Stimulated activated CD4-positive, alpha-beta T cell treated with anti-CD3 and anti-CD28 coated beads, Interleukin-1b, Interleukin-23, amount 100 ng/mL, for 4 hours (primary cell): Measurements from ENCODE around the gene ANKH.
"Not testable (repeated sequence)": the region's sequence is repeated elsewhere in the genome, so short reads cannot be mapped to it uniquely, and the experiment has no call there.

Experiments
- DNase-seq, 2 donors: peaks; one replicate each; pipeline ENCODE4 v3.0.0-alpha.2; 2020; ENCODE audit warnings: low read depth in 2 of 2

ANKH gene

DNA sequence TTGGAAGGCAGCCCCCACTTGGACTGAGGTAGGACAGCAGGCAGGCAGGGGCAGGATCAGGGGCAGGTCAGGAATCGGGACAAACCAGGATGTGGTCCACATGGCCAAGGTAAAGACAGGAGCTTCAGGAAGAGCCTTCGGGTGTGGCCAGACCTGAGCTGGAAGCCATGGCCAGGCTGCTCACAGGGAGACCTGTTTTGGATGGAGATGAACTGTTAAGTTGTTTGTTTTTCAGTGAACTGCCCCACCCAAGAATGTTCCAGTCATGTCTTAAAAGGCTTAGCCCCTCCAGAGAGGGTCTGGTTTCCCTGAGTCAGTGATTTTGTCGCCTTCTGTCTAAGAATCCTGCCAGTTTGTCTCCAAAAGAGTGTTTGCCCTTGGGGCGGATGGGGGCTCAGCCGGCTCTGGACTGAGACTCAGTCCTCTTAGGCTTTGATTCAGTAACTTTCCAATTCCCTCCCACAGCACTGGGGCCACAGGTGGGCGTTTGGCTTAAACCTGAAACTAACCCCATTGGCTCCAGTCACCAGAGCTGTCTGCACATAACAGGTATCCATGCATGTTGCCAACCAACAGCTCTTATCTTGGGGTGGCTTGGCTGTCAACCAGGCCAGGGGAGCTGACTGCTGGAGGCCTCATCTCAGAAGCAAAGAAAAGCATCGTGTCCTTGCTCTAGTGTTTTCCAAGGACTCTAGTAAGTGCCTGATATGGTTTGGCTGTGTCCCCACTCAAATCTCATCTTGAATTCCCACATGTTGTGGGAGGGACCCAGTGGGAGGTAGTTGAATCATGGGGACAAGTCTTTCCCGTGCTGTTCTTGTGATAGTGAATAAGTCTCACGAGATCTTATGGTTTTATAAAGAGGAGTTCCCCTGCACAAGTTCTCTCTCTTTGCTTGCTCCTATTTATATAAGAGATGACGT is 11.3 kb upstream of the ANKH start:
- no peak for DNase-seq

DNA sequence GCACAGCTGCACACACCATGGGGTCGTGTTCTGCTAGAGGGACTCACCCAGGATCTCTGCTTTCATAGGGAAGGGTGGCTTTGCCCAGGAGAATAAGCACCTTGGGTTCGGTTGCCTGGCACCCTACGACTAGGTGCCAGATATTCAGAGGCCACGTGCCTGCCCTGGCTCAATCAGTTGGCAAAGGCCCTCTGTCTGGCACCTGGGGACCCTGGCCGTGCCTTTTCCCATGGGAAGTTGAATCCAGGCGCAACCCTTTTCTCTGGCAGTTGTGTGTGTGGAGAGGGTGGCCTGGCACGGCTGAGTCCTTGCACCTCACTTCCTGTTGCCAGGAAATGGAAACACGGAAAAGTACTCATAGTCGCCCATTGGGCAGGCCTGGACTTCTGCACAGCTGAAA is 10.2 kb upstream of the ANKH start:
- DNase-seq, result no peak

DNA sequence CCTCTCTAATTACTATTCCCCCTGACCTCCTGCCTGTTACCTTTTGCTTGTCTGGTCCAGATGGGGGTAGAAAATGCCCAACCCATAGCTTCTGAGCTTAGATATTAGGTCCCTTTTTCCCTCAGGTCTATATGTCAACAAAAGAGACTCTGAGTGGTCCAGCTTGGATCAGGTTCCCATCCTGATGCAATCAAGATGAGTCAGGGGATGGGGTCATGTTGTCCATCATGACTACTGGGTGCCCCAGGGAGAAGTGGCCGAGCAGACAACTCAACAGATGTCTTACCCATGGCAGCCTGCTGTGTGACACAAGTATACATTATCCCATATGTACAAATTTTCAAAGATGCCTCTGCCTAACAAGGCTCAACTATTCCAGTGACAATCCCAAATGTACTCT is 9.1 kb upstream of the ANKH start:
- no peak for DNase-seq

DNA sequence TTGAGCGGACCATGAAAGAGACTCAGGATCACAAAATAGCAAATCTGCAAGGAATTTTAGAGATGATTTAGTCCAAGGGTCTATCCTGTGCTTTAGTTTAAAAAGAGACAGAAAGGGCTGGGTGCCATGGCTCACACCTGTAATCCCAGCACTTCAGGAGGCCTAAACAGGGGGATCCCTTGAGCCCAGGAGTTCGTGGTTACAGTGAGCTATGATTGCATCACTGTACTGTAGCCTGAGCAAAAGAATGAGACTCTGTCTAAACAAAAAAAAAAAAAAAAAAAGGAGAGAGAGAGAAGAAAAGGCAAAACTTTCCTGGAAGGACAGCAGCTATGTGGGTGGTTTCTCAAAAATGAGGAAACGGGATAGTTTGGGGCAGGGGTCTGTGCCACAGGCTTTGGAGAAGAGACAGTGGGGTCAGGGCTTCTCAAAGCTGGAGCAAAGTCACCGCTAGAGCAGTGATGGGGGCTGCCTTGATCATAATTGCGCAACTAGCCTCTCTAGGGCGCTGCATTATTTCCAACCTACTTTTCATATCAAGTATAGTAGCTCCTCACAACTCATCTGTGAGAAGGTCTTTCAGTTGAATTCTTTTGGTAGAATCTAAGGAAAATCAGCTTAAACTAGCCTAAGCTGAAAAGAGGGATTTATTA is 8.5 kb upstream of the ANKH start:
- DNase-seq, result no peak

DNA sequence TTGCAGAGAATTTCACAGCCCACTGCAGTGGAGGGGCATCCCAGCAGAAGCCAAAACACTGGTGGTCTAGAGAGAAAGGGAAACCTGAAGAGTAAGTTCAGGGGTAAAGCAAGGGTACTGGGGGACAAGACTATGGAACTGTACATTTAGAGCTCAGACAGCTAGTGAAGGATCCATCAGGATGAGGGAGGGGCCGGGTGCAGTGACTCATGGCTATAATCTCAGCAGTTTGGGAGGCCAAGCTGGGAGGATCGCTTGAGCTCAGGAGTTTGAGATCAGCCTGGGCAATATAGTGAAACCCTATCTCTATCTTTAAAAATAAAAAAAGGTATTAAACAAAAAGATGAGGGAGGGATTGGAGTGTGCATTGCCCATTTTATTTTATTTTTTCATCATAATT is 7.8 kb upstream of the ANKH start:
- no peak for DNase-seq

DNA sequence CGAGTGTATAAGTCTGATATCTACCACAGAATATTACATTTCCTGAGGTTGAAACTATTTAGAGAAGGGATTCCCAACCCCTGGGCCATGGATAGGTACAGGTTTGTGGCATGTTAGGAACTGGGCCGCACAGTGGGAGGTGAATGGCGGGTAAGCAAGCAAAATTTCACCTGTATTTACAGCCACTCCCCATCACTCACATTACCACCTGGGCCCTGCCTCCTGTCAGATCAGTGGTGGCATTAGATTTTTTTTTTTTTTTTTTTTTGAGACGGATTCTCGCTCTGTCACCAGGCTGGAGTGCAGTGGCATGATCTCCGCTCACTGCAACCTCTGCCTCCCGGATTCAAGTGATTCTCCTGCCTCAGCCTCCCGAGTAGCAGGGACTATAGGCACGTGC is 6.6 kb upstream of the ANKH start:
- not testable (repeated sequence) for DNase-seq

DNA sequence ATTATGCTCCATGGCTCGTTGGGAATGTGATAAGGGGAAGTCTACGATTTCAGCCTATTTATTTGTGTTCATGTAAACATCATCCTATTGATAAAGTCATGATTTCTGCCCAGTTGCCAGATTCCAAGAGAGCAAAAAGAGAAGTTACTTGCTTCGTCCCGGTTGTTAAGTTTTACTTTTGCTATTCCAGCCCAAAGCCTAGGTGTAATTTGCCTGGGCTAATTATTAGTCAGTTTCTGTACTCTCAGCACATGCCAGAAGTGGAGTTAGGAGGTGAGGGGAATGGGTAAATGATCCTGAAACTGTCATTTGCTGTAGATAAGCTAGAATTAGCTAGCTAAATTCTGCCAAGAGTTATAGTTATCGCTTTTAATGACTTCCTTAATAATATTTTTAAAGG is 4.5 kb upstream of the ANKH start:
- DNase-seq, result no peak

DNA sequence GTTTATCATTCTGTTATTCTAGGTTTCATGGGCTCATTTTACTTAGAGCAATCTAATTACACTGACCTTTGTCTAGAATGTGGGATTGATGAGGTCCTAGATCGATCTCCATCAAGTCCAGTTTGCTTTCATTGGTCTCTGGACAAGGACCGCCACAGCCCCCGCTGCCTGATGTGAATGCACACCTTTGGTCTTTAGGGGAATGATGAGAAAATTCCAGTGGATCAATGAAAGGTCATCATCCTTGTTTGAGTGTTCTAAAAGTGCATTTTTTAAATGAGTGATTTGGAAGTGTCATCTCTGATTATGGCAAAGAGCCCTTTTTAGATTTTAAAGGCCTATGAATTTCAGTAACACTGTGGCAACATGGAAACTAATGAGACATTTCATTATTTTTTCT is 2.2 kb upstream of the ANKH start:
- no peak for DNase-seq

DNA sequence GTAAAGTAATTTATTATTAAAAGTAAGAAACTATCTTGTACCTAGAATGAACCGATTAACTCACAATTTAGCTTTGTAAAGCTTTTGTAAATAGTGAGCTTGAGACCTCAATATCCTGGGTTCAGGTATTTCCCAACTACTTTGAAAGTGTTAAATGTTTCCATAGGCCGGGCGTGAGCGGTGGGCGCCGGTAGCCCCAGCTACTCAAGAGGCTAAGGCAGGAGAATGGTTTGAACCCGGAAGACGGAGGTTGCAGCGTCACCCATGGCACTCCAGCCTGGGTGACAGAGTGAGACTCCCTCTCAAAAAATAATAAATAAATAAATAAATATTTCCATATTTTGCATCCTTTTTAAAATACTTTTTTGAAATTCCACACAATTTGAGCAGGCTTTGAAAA is 1.5 kb upstream of the ANKH start:
- DNase-seq, result no peak

DNA sequence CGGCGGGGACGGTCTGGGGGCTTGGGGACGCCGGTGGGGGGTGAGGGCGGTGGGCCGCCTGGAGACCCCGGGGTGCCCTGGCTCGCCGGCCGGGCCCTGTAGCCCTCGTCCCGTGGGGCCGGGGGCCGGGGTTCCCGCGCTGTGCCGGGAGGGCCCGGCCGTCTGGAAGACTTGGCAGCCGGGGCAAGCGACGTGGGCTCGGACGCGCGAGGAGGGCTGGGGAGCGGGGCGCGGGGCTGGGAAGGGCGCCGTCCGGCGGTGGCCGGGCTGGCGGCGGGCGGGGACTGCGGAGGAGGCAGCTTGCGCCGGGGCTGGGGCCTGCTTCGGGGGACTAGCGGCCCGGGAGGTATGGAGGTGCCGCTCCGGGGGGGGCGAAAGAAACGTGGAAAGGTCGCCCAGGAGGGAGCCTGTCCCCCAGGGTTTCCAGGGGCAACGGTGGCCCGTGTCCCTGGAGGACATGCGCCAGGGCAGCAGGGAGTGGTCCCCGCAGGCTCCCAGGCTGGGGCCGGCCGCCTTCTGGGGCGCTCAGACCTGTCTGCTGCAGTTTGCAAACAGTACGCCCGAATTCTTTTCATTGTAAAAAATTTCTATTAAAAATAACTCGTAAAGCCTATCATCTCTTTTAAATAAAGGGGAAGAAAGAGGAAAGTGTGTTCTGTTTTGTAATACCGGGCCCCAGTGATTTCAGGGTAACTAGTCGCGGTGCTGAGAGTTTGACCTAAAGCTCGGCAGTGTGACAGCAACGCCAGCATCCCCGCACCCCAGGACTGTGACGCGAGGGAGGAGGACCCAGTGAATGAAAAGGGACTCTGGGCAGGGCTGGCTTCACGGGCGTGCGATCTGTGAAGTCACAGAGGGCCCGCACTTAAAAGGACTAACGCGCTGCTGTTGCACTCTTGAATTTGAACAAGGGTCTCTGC is 752 bp upstream of the ANKH start:
- DNase-seq, result peak; percentile 28 to 41

DNA sequence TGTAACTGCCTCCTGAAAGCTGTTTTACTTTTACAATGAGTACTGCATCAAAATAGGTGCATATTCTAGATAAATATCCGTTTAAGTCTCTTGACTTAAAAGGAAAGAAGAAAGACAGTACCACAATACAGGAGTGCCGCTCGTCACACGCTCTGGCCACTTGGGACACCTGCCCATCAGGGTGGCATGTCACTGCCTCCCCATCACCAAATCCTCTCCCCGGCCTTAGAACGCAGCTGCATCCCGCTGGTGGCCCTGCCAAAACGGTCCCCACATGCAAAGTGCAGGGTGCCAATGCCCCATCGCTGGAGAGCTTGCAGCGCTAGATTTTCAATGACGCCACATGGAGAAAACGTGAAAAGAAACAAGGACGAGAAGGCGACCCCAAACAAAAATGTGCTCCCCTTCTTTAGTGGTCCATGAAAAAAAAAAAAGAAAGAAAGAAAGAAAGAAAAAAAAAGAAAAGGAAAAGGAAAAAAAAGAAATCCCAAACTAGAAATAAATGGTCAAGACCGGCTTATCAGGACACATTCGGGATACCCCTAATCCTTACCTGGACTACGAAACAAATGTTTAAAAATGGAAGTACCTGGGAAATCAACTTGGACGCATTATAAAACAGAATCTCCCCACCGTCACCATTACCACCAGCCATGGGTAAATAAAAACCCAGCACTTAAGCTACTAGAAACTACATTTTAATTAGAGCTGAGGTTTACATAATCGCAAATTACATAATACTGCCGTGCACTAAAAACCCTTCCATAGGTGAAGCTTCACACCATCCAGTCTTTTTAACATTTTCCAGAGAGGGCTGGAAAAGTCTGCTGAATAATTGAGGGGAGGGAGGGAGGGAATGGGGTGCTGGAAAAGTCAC is 1.0 kb downstream of the ANKH start:
- DNase-seq, result peak in 1 of 2 donors; percentile 41

DNA sequence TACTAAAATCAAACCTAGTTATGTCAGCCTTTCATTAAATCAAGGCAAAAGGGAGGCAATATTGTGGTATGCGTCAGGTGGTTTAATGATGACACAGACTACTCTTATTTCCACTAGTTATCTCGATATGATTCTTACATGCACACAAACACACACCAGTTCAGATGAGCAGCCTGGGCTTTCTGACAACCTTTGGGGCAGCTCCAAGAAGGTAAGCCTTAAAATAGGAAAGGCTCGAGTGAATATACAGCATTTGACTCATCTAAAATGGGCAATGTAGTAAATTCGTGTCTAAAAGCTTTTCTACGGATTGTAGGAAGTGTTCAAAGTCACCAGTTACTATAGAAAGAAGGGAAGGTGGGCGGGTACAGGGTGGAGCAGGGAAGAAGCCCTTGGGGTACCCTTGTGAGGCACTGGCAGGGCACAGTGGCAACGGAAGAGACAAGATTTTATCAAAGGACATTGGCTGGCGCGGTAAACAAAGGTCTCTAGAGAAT is 1.9 kb downstream of the ANKH start:
- peak in 1 of 2 donors; percentile 10 for DNase-seq

DNA sequence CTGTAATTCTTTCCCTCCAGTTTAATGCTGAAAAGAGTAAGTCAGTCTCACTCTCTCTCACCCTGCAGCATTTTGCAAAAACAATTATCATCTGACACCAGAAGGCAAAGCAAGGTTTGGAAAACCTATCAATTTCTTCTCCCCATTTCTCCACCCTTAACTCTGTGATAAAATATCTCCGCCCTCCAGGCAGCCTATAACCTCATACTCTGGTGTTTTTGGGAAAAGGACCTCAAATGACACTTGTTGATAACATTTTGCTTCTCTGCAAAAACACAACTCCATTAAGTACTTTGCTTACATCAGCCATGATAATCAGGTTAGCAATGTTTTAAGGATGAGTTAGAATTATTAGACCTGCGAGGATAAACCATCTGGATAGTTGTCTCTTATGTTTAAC is 2.3 kb downstream of the ANKH start:
- DNase-seq, result no peak

DNA sequence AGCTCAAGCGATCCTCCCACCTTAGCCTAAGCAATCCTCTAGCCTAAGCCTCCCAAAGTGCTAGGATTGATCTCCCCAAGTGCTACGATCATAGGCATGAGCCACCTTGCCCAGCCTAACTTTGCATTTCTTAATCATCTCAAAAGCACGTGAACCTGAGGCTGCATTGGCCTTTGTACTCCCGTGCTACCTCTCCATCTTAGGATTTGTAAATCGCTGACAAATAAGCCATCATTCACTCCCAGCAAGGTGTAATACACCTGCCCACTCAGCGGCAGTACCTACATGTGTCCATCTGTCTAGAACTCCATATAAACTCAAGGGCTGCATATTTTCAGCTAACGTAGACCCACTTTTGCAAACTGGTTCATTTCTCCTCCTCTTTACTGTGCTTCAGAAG is 2.8 kb downstream of the ANKH start:
- DNase-seq, result no peak

DNA sequence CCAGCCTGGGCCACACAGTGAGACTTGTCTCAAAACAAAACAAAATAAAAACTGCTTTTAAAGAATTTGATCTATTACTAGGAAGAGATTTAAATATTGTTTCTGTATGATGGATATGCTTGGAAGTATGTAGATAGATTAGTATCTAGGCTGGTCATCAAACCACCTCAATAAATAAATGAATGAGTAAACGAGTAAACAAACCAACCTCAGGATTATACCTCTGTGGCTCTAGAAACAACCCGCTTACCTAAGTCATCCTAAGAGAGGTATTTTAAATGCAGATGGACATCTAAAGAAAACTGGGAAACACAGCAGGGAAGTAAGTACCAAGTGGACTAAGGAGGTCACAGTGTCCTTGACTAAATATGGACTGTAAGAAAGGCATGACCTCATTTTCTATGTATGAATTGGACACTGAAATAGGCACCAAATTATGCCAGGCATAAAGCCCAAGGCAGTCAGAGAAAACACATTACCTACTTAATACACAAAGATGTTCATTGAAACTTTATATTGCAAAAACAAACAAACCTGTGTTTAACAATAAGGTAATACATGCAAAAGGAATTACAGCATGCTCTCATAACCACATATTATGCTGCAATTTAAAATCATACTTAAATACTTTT is 7.3 kb downstream of the ANKH start:
- DNase-seq, result no peak

DNA sequence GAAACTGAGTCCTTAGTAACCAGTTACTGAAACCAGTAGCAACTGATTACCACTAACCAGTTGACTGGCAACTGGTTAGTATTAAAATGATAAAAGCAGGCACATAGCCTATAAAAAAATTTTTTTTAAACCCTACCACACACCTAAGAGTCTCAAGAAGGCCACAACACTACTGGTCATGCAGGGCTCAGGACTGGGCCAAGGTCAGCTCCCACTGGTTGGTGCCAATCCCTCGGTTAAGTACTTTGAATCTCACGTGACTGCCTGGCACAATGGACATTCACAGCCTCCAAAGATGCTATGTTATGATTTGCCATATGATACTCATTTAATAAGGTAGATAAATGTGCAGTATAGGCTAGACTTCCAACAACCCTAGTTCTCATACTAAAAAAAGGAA is 8.5 kb downstream of the ANKH start:
- DNase-seq, result no peak

DNA sequence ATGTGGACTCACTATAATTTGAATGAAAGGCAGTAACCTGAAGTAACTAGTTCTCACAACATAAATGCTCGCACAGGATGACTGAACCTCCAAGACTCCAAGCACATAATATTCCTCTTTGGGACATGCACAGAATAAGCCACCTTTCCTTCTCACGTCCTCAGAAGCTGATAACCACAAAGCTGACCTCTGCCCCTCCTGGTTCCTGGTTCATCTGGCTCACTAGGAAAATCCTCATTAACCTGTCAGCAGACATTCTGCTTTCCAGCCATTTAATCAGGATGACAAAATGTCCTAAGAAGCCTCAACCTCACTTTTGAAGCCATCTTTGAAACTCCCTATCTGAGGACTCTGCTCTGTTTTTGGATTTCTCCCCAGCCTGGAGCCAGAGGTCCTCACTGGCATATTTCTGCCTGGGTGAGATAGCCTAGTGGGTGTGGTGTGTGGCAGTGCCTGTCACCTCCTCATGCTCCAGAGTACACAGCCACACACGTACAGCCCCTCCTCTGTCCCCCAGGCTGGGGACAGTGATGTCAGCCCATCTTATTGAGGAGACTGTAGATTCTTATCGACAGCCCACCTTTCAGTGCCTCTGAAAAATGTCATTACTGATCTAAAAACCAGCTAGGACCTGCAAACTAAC is 10.3 kb downstream of the ANKH start:
- DNase-seq, result no peak

DNA sequence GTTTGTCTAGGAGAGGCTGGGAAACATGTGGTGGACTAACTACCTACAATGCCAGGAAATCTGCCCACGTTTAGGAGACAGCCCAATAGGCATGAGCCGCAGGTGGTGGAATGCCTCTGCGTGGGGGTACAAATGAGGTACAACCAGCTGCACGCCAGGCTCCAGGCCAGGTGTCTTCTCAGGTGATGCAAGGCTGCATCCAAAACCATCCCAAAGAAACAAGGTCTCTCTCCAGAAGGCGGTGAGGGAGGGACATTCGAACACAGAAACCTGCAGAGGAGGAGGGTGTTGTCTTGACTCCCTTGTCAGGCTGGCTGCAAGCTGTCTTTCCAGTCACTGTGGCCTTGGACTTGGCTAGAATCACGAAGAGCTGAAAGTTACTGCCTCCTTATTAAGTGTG is 11.6 kb downstream of the ANKH start:
- DNase-seq, result no peak

DNA sequence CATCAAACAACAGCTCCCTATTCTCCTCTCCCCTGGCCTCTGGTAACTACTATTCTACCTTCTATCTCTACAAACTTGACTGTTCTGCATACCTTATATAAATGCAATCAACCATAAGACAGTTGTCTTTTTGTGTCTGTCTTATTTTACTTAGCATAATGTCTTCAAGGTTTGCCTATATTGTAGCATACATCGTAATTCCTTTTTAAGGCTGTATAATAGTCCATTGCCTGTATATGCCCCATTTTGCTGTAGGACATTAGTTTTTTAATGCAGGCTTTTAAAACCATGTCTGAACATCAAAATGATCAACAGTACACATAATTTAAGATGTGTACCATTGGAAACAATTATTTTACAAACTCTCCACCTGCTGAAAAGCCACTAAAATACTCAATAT is 12.4 kb downstream of the ANKH start:
- no peak for DNase-seq

DNA sequence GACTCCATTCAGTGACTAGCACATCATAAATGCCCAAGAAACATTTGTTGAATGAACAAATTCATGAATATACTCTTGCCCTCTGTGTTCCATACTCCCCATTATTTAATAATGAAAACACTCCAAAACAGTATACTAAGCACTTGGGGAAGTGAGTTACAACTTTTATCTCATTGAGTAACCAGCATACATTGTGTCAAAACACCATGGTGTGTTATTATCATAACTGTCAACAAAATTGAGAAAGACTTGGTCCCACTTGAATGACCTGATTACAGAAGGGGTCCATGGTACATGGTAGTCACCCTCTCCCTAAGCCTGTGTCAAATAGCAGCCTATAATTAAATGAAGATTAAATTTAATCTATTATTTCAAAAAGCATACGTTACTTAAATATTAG is 16.2 kb downstream of the ANKH start:
- DNase-seq, result no peak
